Measurements from ENCODE around the gene ATP6V0C. TPM values are rescaled to one million over a fixed set of nuclear protein-coding genes. Genes with fewer than 3 reads are reported as not detected.
A peak's percentile ranks its signal among the peaks of the same experiment; 100 is the strongest.

The ATP6V0C gene
- total RNA-seq, 2 donors from 2014 or later, result 33.5 to 38.9 TPM

- no peak for TF ChIP-seq POLR2A (IDR thresholded peaks at IDR 0.05)
- no peak for TF ChIP-seq CTCF (IDR thresholded peaks at IDR 0.05)
- intact Hi-C loops (cut with DNase I), result loop anchor here (5.0 to 10.0 kb wide), 3 partner anchors 63 to 226 kb away; no protein-coding TSS in a partner anchor
- ATAC-seq, result no peak
- H3K9me3 ChIP-seq, result no peaks in the 10 kb centered on the region
- no peaks in the 10 kb centered on the region for H3K27me3 ChIP-seq
- peak overlapping the region; percentile 51 to 71 (median 68) for H3K27ac ChIP-seq
- WGBS, 2 donors, result 77 to 88% methylated on average over 9 to 26 of the region's 26 CpGs
- H3K36me3 ChIP-seq (replicated peaks in 1 of 2; ENCODE audit: insufficient read depth in 1 of 2, low read depth in 2 of 2), result peaks cover 0 to 1% of the 10 kb centered on the region in 2 donors
- peaks cover 61% of the 10 kb centered on the region for H3K4me1 ChIP-seq
- DNase-seq, result peak in 1 of 4 donors; percentile 10
- H3K4me3 ChIP-seq, result no peak overlapping the region
These were observed 15.9 kb upstream of the ATP6V0C start for GRCh38 chr16:2497695-2498484.

GRCh38 chr16:2498531-2499253 is 15.1 kb upstream of the ATP6V0C start:
- intact Hi-C loops (cut with DNase I), result loop anchor here (5.0 to 10.0 kb wide), 3 partner anchors 64 to 226 kb away; no protein-coding TSS in a partner anchor
- H3K36me3 ChIP-seq (replicated peaks in 1 of 2; ENCODE audit: insufficient read depth in 1 of 2, low read depth in 2 of 2), result peaks cover 0 to 1% of the 10 kb centered on the region in 2 donors
- 48 to 75% methylated on average over 1 to 11 of the region's 15 CpGs for WGBS, 2 donors
- DNase-seq (peak; percentile 63 to 89 (median 71)), ATAC-seq (peak; percentile 16)
- H3K27me3 ChIP-seq, result no peaks in the 10 kb centered on the region
- peaks cover 60% of the 10 kb centered on the region for H3K4me1 ChIP-seq
- TF ChIP-seq CTCF (IDR thresholded peaks at IDR 0.05), result no peak
- peak in 1 of 3 donors; percentile 13 for TF ChIP-seq POLR2A (IDR thresholded peaks at IDR 0.05)
- no peaks in the 10 kb centered on the region for H3K9me3 ChIP-seq
- H3K4me3 ChIP-seq, result no peak overlapping the region
- peak overlapping the region; percentile 51 to 71 (median 68) for H3K27ac ChIP-seq

- no peaks in the 10 kb centered on the region for H3K27me3 ChIP-seq
- H3K4me3 ChIP-seq, result no peak overlapping the region
- peak overlapping the region; percentile 51 to 71 (median 68) for H3K27ac ChIP-seq
- TF ChIP-seq CTCF (IDR thresholded peaks at IDR 0.05), result no peak
- no peak for TF ChIP-seq POLR2A (IDR thresholded peaks at IDR 0.05)
- intact Hi-C loops (cut with DNase I), result loop anchor here (5.0 to 10.0 kb wide), 3 partner anchors 65 to 227 kb away; no protein-coding TSS in a partner anchor
- H3K9me3 ChIP-seq, result no peaks in the 10 kb centered on the region
- 81 to 85% methylated on average over 4 to 6 of the region's 6 CpGs for WGBS, 2 donors
- peaks cover 60% of the 10 kb centered on the region for H3K4me1 ChIP-seq
- peak in 1 of 4 donors; percentile 11 for DNase-seq
- H3K36me3 ChIP-seq (replicated peaks in 1 of 2; ENCODE audit: insufficient read depth in 1 of 2, low read depth in 2 of 2), result peaks cover 0 to 1% of the 10 kb centered on the region in 2 donors
- ATAC-seq, result no peak
These were observed 14.3 kb upstream of the ATP6V0C start for GRCh38 chr16:2499454-2499853.

GRCh38 chr16:2499890-2500429 is 13.8 kb upstream of the ATP6V0C start:
- intact Hi-C loops (cut with DNase I), result loop anchor here (5.0 to 10.0 kb wide), 3 partner anchors 65 to 228 kb away; no protein-coding TSS in a partner anchor
- H3K36me3 ChIP-seq (replicated peaks in 1 of 2; ENCODE audit: insufficient read depth in 1 of 2, low read depth in 2 of 2), result peaks cover 0 to 1% of the 10 kb centered on the region in 2 donors

More at GRCh38 chr16:2499890-2500429, 13.8 kb upstream of the ATP6V0C start:
- Histone ChIP-seq H3K27ac (peak overlapping the region in 2 of 4 donors; percentile 51 to 66), H3K4me3 (no peak overlapping the region), H3K9me3 (no peaks in the 10 kb centered on the region), H3K27me3 (no peaks in the 10 kb centered on the region), H3K4me1 (peaks cover 60% of the 10 kb centered on the region)
- DNase-seq, result no peak
- TF ChIP-seq CTCF (IDR thresholded peaks at IDR 0.05) (no peak), POLR2A (IDR thresholded peaks at IDR 0.05) (no peak)
- no peak for ATAC-seq
- WGBS, 2 donors, result 85 to 89% methylated on average over 17 to 25 of the region's 29 CpGs

Measured in body of pancreas (tissue), 4 donors.